ENCODE data around the gene PKDCC.

PKDCC gene

GRCh38 chr2:42007551-42007950, 40.3 kb upstream of the PKDCC start:
- no peak for DNase-seq (ENCODE audit: extremely low read depth, low read depth)
- no peak for TF ChIP-seq CTCF (IDR thresholded peaks at IDR 0.05; ENCODE audit: low read depth, low read length, missing control alignments)
- no peak overlapping the region for H3K4me3 ChIP-seq (replicated peaks; ENCODE audit: low read depth, low read length)

- no peak overlapping the region for H3K4me3 ChIP-seq (replicated peaks; ENCODE audit: low read depth, low read length)
- no peak for DNase-seq (ENCODE audit: extremely low read depth, low read depth)
- TF ChIP-seq CTCF (IDR thresholded peaks at IDR 0.05; ENCODE audit: low read depth, low read length, missing control alignments) = no peak
These were observed 39.4 kb upstream of the PKDCC start for GRCh38 chr2:42008241-42008921.

GRCh38 chr2:42009657-42010580, 37.9 kb upstream of the PKDCC start:
- TF ChIP-seq CTCF (IDR thresholded peaks at IDR 0.05; ENCODE audit: low read depth, low read length, missing control alignments) = no peak

GRCh38 chr2:42010743-42011298, 37.0 kb upstream of the PKDCC start:
- no peak for TF ChIP-seq CTCF (IDR thresholded peaks at IDR 0.05; ENCODE audit: low read depth, low read length, missing control alignments)
- H3K4me3 ChIP-seq (replicated peaks; ENCODE audit: low read depth, low read length) = no peak overlapping the region
- peak; percentile 16 for DNase-seq (ENCODE audit: extremely low read depth, low read depth)

More at GRCh38 chr2:42009657-42010580, 37.9 kb upstream of the PKDCC start:
- no peak overlapping the region for H3K4me3 ChIP-seq (replicated peaks; ENCODE audit: low read depth, low read length)
- DNase-seq (ENCODE audit: extremely low read depth, low read depth) = no peak

- TF ChIP-seq CTCF (IDR thresholded peaks at IDR 0.05; ENCODE audit: low read depth, low read length, missing control alignments) = no peak
- DNase-seq (ENCODE audit: extremely low read depth, low read depth) = no peak
- H3K4me3 ChIP-seq (replicated peaks; ENCODE audit: low read depth, low read length) = no peak overlapping the region
These were observed 35.7 kb upstream of the PKDCC start for GRCh38 chr2:42012137-42012536.

GRCh38 chr2:42012651-42013050, 35.2 kb upstream of the PKDCC start:
- DNase-seq (ENCODE audit: extremely low read depth, low read depth) = no peak
- no peak overlapping the region for H3K4me3 ChIP-seq (replicated peaks; ENCODE audit: low read depth, low read length)
- no peak for TF ChIP-seq CTCF (IDR thresholded peaks at IDR 0.05; ENCODE audit: low read depth, low read length, missing control alignments)
